Measurements from ENCODE around the gene PKNOX2.

DNA sequence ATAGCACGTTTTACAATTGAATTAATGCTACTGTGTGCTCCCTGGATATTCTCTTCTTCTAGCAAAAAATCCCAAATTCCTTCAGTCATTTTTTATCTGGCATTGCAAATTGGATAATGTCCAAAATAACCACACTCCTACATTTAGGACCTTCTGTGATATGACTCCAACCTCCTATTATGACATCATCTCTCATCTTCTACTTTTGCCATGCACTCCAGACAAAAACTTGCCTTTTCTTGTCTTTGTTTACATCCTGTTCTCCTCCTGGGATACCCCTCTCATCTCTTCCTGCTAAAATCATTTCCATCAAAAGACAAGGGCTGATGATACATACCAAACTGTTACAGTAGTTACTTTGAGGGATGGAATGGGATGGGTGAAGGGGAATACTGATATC is 32.5 kb upstream of the PKNOX2 start:
- TF ChIP-seq, protein P1, sequence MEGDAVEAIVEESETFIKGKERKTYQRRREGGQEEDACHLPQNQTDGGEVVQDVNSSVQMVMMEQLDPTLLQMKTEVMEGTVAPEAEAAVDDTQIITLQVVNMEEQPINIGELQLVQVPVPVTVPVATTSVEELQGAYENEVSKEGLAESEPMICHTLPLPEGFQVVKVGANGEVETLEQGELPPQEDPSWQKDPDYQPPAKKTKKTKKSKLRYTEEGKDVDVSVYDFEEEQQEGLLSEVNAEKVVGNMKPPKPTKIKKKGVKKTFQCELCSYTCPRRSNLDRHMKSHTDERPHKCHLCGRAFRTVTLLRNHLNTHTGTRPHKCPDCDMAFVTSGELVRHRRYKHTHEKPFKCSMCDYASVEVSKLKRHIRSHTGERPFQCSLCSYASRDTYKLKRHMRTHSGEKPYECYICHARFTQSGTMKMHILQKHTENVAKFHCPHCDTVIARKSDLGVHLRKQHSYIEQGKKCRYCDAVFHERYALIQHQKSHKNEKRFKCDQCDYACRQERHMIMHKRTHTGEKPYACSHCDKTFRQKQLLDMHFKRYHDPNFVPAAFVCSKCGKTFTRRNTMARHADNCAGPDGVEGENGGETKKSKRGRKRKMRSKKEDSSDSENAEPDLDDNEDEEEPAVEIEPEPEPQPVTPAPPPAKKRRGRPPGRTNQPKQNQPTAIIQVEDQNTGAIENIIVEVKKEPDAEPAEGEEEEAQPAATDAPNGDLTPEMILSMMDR (conservative IDR thresholded peaks at IDR 0.05 in 1 of 2, IDR thresholded peaks at IDR 0.05 in 1 of 2; ENCODE audit: extremely low read depth in 1 of 2, insufficient read depth in 1 of 2, low read depth in 1 of 2, low read length in 2 of 2): no peak
- no peak for TF ChIP-seq EZH2 (IDR thresholded peaks at IDR 0.05; ENCODE audit: borderline replicate concordance, low read length)
